CD4-positive, alpha-beta T cell treated with Interleukin-4 for 1 hour (primary cell): ENCODE measurements around the gene NUP210.

Experiments used
- DNase-seq, 2 donors: peaks; one replicate each; pipeline ENCODE4 v3.0.0-alpha.2; 2020 to 2022

NUP210 gene

DNA sequence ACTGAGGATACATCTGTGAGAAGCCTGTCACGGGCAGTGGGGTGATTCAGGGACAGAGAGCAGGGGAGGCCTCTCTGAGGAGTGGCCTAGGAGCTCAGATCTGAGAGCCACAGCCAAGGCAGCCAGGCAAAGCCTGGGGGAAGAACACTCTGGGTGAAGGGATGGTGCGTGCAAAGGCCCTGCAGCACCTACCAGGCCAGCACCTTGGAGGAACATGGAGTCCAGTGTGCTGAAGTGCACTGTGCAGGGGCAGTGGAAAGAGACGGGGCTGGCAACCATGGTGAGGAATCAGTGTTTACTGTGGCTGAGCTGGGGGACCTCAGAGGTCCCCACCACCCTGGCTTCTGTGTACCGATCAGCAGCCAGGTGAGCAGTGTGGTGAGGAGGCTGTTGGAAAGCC, 48.0 kb downstream of the NUP210 start:
- no peak for DNase-seq

DNA sequence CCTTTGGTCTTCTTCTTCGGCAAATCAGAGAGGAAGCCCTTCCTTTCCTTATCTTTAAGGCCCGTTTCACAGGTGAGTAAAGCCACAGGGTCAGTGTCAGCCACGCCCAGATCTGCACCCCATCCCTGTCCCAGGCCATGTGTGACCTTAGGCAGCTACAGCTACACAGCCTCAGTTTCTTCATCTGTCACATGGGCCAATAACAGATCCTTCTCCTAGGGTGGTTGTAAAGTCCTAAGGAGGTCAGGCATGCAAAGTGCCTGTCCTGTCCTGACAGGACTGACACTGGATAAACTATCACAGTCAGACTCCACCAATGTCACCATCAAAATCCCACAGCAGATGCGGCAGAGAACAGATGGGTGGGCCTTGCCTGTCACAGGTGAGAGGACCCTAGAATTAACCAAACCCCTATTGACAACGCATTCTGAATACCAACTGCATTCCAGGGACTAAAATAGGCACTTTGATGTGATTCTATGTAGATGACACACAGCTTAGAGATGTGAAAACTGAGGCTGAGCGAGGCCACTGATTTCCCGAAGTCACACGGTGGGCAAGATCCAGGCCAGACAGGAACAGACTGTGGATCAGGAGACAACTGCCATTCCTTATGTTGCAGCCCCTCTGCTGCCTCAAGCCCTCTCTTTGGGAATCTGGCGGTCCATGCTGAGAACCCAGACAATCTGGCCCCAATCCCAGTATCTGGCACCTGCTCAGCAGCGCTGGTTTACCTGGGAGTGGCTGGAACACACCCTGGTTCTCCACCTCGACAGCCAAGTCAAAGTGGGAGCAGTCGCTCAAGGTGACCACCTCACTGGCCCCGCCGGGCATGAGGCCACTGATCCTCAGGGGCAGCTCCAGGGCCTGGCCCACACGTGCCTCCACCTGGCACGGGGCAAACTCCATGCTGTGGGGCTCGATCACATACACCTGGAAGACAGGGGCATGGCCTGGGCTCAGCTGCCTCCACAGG, 48.7 kb downstream of the NUP210 start:
- DNase-seq: no peak

DNA sequence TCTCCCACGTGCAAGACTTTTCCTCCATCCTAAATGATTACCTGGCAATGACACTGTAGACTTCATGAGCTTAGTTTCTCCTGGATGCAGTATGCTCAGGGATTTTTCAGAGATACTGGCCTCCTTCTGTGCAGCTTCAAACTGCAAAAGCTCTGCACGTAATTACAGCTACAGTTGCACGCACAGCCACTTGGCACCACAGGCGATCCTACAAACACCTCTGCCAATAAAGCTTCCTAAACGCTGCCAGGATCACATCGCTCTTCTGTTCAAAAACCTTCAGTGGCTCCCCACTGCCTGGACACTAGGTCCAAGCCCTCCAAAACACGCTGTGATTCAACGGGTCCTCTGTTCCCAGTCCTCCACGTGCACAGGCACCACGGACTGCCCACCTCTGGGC, 49.5 kb downstream of the NUP210 start:
- no peak for DNase-seq

DNA sequence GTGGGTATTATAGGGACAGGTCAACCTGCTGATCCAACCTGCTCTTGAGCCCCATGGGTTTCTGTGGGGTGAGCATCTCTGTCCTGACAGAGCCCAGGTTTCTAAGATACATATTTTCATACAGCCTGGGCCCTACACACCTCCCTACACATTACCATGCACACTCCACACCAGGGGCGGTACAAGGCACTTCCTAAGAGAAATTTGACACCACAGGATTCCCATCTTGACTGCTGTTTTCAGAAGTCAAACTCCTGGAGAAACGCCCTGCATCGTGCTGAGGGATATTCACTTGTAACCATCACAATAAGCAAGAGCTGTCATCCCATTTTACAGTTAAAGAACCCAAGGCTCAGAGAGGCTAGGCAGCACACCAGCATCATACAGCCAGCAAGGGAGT, 50.1 kb downstream of the NUP210 start:
- no peak for DNase-seq

DNA sequence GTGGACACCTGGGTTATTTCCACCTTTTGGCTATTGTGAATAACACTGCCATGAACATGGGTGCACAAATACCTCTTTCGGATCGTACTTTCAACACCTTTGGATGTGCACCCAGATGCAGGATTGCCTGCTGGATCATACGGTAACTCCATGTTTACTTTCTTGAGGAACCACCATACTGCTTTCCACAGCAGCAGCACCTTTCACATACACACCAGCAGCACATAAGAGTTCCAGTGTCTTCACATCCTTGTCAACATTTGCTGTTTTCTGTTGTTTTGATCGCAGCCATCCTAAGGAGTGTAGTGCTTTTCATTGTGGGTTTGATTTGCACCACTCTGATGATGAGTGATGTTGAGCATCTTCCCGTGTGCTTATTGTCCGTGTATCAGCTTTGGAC, 51.3 kb downstream of the NUP210 start:
- no peak for DNase-seq

DNA sequence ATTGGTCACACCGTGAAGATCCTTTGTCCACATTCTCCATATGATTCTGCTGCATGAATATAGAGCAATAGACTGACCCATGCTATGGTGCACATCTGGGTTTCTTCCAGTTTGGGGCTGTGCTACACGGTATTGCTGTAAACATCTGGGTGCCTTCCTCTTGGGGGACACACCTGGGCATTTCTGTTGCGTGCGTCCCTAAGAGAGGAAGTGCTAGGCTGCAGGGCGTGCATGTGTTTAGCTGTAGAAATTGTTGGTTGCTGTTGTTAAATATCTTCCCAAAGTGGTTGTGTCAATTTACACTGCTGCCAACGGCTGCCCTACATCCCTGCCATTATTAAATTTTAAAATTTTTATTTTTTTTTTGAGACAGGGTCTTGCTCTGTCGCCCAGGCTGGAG, 52.4 kb downstream of the NUP210 start:
- no peak for DNase-seq

DNA sequence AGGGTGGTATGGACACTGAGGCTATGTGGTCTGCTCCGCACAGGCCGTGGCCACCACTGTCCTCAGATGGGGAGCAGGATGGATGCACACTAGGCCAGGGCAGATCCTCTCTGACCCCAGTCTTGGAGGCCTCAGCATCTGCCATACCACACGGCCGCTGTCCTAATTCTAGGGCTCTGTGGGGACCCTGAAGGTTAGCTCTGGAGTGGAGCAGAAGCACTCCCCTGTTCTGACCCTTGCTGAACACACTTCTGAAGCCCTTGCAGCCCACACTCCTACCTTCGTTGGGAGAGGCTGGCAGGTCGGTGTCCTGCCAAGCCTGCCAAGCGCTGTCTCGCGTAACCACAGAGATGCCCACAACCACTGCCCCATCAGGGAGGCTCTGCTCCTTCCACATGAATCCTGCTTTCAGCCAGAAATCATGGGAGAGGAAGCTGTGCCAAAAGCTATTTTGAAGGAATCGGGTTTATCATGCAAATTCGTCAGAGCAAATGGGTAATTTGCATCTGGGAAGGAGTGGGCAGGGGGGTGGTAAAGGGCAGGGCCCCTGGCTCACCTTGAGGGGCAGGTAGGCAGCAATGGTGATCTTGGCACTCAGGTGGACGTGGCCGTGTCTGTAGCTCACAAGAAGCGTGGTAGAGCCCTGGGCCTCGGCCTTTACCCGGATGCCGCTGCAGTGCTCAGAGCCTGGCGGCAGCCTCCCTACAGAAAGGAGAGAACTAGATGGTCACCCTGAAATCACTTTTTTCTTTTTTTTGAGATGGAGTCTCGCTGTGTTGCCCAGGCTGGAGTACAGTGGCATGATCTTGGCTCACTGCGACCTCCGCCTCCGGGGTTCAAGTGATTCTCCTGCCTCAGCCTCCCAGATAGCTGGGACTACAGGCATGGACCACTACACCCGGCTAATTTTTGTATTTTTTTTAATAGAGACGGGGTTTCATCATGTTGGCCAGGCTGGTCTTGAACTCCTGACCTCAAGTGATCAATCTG, 54.4 kb downstream of the NUP210 start:
- DNase-seq: no peak

DNA sequence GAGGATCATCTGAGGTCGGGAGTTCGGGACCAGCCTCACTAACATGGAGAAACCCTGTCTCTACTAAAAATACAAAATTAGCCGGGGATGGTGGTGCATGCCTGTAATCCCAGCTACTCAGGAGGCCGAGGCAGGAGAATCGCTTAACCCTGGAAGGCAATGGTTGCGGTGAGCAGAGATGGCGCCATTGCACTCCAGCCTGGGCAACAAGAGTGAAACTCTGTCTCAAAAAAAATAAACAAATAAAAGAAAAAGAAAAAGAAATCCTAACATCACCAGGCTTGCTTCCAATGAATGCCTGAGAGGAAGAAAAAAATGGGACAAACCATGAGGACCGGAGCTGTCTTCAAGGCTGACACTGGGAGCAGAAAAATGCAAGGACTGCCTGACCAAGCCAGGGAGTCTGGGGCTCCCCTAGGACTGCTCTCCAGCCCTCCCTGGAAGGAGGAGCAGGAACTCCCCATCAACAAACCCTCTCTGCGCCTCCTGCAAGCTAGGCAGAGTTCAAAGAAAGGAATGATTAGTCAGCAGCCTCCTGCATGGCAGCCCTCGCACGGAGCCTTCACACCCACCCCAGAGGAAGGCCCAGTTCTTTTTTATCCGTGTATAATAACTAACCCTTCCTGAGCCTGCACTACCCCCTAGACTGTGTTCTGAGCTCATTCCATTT, 55.4 kb downstream of the NUP210 start:
- DNase-seq: no peak

DNA sequence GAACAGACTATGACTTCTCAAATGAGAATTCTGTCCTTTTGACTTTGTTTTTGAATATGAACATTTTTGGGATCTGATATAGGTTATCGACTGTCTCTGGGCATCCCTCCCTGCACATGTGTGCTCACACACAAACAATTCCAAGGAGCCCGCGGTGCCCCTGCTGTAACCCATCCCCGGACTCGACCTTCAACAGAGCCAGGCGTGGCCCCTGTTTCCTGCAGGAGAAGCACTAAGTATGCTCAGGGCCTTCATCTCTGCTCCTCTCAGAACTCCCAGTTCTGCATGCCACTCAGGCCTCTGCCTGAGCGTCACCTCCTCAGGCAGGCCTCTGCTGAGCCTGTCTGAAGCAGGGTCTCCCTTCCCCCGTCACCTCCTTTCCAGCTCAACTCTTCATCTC, 57.6 kb downstream of the NUP210 start:
- no peak for DNase-seq

DNA sequence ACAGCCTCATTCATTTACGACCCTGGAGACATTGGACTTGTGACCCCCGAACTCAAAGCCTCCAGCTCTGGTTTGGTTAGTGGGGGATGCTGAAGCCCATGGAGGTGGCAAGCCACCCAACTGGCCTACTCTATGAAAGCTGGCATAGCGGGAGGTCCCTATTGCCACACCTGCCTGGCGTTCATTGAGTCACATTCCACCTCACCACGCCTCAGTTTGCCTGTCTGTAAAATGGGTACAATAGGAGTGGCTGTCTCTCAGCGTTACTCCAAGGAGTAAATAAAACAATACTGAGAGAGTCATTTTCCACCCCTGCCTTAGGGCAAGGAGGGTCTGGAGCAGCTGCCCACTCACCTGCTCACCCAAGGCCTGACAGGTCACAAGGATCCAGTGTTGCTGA, 60.2 kb downstream of the NUP210 start:
- DNase-seq: no peak

DNA sequence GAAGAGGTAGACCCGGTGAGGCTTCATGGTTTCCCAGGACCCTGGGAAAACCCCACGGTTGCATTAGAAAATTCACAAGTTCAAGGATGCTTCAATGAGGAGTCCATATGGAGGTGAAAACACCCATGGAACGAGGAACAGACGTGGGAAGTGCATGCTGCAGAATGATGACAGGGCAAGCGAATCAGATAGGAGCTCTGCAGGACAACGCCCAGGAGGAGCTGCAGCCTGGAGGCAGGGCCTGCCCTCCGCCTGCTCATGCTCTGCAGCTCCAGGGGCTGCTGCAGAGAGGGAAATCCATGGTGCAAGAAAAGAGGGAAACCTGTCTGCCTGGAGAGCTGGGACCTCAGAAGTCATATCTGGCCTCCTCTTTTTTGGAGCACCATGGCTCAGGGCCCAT, 61.5 kb downstream of the NUP210 start:
- no peak for DNase-seq

DNA sequence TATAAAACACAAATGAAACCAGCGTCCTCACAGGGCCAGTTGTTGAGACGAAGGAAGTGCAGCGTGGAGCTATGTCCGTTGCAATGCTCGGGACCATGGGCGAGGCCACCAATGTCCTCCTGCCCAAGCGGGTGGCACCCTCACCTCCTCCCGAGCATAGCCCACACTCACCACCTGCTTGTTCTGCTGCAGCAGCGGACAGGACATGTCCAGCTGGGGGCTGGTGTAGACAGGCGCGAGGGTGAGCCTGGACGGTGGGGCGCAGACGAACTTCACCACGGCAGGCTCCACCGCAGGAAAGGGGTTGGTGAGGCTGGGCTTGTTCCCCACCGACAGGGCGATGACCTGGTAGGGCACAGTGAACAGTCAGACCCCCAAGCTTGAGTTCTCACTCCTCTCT, 62.1 kb downstream of the NUP210 start:
- DNase-seq: no peak

DNA sequence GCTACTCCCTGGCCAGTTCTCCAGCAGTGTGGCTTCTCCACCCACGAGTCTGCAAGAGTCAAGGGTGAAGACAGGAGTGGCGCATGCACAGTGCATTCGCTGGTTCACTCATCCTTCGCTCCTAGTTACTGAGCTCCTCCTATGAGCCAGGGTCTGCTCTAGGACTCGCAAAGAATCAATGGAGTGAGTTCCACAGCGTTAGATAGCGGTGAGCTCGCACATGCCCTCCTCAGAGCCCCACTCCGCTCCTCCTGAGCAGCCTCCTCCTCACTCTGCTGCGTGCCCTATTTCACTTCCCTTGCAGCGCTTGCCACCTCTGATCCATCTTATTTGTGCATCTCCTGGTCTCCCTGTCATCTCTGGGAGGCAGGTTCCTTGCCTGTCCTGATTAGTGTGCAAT, 63.0 kb downstream of the NUP210 start:
- no peak for DNase-seq

DNA sequence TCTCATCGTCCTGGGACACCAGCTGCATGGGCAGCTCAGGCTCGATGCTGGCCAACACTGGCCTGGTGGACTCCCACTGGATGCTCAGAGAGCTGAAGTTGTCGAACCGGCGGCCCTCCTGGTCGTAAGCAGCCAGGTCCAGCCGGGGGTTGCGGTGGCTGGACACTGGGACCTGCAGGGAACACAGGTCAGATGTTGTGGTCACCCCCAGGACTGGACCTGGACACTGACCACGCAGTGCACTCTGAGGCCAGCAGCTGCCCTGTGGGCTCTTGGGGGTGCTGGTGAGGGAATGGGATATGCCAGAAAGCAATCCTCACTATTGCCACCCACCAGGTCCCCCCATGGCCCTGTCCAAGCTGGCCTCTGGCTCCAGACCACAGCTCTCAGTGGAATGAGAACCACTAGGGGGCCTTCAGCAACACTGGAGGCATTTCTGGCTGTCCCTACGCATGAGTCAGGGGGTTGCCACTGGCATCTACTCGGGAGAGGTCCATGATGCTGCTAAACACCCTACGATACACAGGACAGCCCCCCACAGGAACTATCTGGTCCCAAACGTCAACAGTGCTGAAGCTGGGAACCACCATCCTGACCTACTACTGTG, 66.1 kb downstream of the NUP210 start:
- no peak for DNase-seq

DNA sequence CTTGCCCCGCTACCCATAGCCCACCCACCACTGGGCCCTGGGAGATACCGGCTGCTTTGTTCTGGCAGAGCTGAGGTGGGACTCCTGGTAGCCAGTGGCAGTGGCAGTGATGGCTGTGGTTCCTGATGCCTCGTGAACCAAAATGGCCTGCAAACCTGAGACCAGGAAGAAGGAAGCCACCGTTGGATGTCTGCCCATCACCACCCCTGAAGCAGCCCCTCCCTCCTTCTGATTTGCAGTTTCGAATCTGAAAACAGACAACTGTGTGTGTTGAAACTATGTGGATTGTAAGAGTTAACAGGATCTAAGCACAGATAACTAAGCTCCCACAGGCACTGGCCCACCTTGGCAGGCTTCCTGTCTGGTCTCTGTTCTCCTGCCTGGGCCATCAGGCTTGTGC, 66.6 kb downstream of the NUP210 start:
- no peak for DNase-seq

DNA sequence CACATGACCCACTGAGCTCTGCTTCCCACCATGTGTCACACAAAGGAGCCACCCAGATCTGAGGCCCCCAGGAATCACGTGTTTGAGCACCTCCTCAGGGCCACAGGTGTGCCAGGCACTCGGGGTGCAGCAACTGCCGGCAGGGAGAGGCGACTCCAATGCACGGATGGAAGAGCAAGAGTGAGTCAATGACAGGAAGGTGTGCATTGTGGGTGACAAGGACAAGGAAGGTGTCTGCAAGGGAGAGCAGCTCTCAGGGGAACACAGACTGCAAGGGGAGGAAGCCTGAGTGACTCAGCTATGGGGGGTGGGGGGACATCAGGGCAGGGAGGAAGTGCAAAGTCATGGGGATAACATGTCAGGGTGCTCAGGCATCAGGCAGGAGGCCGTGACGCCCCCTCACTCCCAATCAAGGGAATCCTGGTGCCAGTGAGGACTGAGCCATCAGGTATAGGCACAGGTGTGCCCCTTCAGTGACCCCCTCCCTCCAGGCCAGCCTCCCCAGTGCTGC, 67.4 kb downstream of the NUP210 start:
- DNase-seq: peak in 1 of 2 donors; percentile 25

DNA sequence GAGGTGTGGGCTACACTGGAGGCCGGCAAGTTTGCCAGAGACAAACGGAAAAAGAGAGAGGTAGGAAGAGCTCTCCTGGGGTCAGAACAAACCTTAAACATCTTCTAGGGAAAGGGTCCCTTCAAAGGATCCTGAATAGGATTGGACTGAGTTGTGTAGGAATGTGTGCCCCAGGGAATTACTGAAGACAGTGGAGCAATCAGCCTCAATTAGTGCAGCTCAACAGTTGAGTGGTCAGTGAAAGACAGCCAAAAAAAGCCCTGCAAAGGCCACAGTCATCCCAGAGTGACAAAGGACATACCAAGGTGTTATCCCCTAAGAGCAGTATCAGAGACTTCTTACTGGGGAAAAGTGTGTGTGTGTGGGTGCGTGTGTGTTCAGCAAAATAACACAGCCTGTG, 70.3 kb downstream of the NUP210 start:
- no peak for DNase-seq

DNA sequence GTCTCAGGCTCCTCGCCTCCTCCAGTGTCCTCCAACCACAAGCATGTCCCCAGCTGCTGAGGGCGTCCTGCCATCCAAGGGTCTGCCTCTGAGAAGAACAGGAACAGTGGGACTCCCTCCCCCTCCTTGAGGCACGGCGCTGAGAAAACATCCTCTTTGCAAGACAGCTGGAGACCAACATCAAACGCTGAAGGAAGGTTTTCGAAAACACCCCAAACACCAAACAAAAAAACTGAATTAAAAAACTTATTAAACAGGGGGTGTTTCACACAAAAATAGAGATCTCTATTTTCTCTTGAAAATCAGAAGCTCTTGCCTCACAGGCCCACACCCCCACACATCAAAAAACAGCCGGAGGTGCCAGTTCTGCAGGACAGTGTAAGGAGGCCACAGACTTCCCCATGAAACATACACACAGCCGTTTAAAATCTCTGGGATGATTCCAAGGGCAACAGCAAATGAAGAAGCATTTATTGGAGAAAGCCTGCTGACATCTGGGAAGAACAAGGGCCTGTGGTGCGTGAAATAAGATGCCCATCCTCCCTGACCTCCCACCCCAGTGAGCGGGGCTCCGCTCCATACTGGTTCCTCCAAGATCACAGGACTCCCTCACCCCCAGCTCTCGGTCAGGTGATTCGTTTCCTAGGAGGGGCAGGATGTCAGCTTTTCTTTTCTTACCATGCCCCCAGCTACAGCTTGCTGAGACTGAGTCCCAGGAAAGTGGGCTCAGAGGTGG, 71.3 kb downstream of the NUP210 start:
- DNase-seq: peak in 1 of 2 donors; percentile 20

DNA sequence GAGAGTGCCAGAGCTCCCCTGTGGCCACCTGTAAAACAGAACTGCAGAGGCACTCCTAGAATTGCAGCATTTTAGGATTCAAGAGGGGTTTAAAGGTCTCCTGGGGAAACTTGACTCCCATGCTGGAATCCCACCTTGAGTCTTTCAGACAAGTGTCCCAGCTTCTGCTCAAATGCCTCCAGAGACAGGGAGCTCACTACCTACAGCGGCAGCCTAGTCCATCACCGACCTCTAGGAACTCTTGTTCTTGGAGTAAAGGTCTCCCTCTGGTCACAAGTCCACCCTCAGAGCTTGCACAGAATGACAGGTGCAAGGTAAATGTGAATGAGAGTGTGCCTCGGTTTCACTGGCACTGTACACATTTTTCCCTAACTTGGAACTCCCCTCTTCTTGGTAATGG, 72.0 kb downstream of the NUP210 start:
- DNase-seq: no peak

DNA sequence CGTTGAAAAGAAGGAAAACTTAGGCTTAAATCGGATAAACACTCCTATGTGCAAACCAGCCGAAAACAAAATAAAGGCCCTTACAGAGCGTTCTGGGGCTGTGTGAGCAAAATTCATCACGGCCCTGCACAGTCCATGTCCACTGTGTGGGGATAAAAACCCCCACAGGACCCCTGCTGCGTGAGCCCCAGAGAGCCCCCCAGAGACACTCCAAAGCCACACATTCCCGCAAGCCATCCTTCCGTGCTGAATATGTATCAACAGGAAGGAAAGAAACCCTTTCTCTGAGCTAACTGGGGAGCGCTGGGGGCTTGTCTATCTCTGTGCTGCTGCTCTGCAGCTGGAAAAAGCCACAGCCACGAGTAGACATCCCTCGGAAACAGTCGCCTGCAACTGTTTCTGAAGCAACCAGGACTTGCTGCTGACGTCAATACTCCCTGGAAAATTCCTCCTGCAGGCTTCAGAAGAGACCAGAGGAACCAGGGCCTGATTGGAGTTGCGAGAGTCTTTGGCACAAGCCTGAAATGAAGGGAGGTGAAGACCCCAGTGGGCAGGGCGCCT, 72.7 kb downstream of the NUP210 start:
- DNase-seq: no peak
